SK-N-SH treated with all-trans-retinoic acid at 6 μM for 48 hours (cell line): Measurements from ENCODE around the gene CLNK.

Source experiments
- ATAC-seq: fragments of 200-7000 bp; cut with Tn5 transposase; 3 replicates; pipeline ENCODE4 v1.9.1; 2020; ENCODE audit warnings: mild to moderate bottlenecking, moderate library complexity
- ARNTL ChIP-seq: fragments of 450-650 bp; formaldehyde crosslinking; IDR thresholded peaks from 2 replicates; pipeline ENCODE4 v1.5.0; 2020; ENCODE audit warnings: low read depth, mild to moderate bottlenecking, moderate library complexity, borderline replicate concordance
- BACH2 ChIP-seq: fragments of 250-450 bp; sonication (Bioruptor Pico); IDR thresholded peaks from 2 replicates; pipeline ENCODE4 v1.9.0; 2021; ENCODE audit warnings: mild to moderate bottlenecking, borderline replicate concordance
- CREB5 ChIP-seq: fragments of 250-450 bp; sonication (Bioruptor Pico); IDR thresholded peaks from 2 replicates; pipeline ENCODE4 v1.5.1; 2020; ENCODE audit warnings: low read depth, mild to moderate bottlenecking, moderate library complexity
- CSDC2 ChIP-seq: fragments of 250-450 bp; sonication (Bioruptor Pico); IDR thresholded peaks from 2 replicates; pipeline ENCODE4 v1.5.0; 2020; ENCODE audit warnings: mild to moderate bottlenecking, moderate library complexity
- CSRNP3 ChIP-seq: fragments of 250-450 bp; sonication (Bioruptor Pico); IDR thresholded peaks from 2 replicates; pipeline ENCODE4 v1.5.1; 2021; ENCODE audit warnings: mild to moderate bottlenecking, moderate library complexity
- ESRRG ChIP-seq: fragments of 250-450 bp; sonication (Bioruptor Pico); IDR thresholded peaks from 2 replicates; pipeline ENCODE4 v1.6.1; 2021; ENCODE audit warnings: mild to moderate bottlenecking
- GLIS3 ChIP-seq: fragments of 250-450 bp; sonication (Bioruptor Pico); IDR thresholded peaks from 2 replicates; pipeline ENCODE4 v1.5.0; 2020; ENCODE audit warnings: mild to moderate bottlenecking, moderate library complexity
- ISL1 ChIP-seq: fragments of 250-450 bp; sonication (Bioruptor Pico); IDR thresholded peaks from 2 replicates; pipeline ENCODE4 v2.1.2; 2022; ENCODE audit warnings: mild to moderate bottlenecking, moderate library complexity
- OSR1 ChIP-seq: fragments of 250-450 bp; sonication (Bioruptor Pico); IDR thresholded peaks from 2 replicates; pipeline ENCODE4 v1.8.0; 2022; ENCODE audit warnings: moderate library complexity, mild to moderate bottlenecking, inconsistent platforms
- PATZ1 ChIP-seq: fragments of 250-450 bp; sonication (Bioruptor Pico); IDR thresholded peaks from 2 replicates; pipeline ENCODE4 v1.8.0; 2020; ENCODE audit warnings: mild to moderate bottlenecking, moderate library complexity, borderline replicate concordance
- POU6F1 ChIP-seq: fragments of 250-450 bp; sonication (Bioruptor Pico); IDR thresholded peaks from 2 replicates; pipeline ENCODE4 v1.8.0; 2021; ENCODE audit warnings: low read depth, mild to moderate bottlenecking, moderate library complexity, borderline replicate concordance
- PPARA ChIP-seq: fragments of 250-450 bp; sonication (Bioruptor Pico); IDR thresholded peaks from 2 replicates; pipeline ENCODE4 v1.5.0; 2020; ENCODE audit warnings: mild to moderate bottlenecking, borderline replicate concordance
- RARB ChIP-seq: fragments of 250-450 bp; sonication (Bioruptor Pico); IDR thresholded peaks from 2 replicates; pipeline ENCODE4 v1.8.0; 2021; ENCODE audit warnings: mild to moderate bottlenecking, moderate library complexity
- TCF4 ChIP-seq: fragments of 250-450 bp; sonication (Bioruptor Pico); IDR thresholded peaks from 2 replicates; pipeline ENCODE4 v1.8.0; 2021; ENCODE audit warnings: mild to moderate bottlenecking, moderate library complexity, borderline replicate concordance
- TOX ChIP-seq: fragments of 250-450 bp; sonication (Bioruptor Pico); IDR thresholded peaks from 2 replicates; pipeline ENCODE4 v1.8.0; 2021; ENCODE audit warnings: mild to moderate bottlenecking, moderate library complexity, borderline replicate concordance
- TSHZ2 ChIP-seq: fragments of 250-450 bp; sonication (Bioruptor Pico); IDR thresholded peaks from 2 replicates; pipeline ENCODE4 v1.5.0; 2020; ENCODE audit warnings: mild to moderate bottlenecking, moderate library complexity
- ZC3H10 ChIP-seq: fragments of 250-450 bp; sonication (Bioruptor Pico); IDR thresholded peaks from 2 replicates; pipeline ENCODE4 v1.5.1; 2021; ENCODE audit warnings: mild to moderate bottlenecking, moderate library complexity
- ZFP3 ChIP-seq: fragments of 250-450 bp; sonication (Bioruptor Pico); IDR thresholded peaks from 2 replicates; pipeline ENCODE4 v1.5.0; 2020; ENCODE audit warnings: mild to moderate bottlenecking, moderate library complexity
- ZFP30 ChIP-seq: fragments of 450-650 bp; formaldehyde crosslinking; IDR thresholded peaks from 2 replicates; pipeline ENCODE4 v1.5.0; 2022; ENCODE audit warnings: mild to moderate bottlenecking, moderate library complexity
- ZNF565 ChIP-seq: fragments of 450-650 bp; formaldehyde crosslinking; conservative IDR thresholded peaks from 2 replicates; pipeline ENCODE4 v1.5.0; 2020; ENCODE audit warnings: low read depth, mild to moderate bottlenecking, moderate library complexity
- ZNF70 ChIP-seq: fragments of 450-650 bp; formaldehyde crosslinking; IDR thresholded peaks from 2 replicates; pipeline ENCODE4 v1.5.0; 2020; ENCODE audit warnings: mild to moderate bottlenecking, moderate library complexity
- ZNF8 ChIP-seq: fragments of 450-650 bp; formaldehyde crosslinking; IDR thresholded peaks from 2 replicates; pipeline ENCODE4 v1.5.0; 2020; ENCODE audit warnings: mild to moderate bottlenecking, moderate library complexity

CLNK gene

GRCh38 chr4:10625131-10625530, 59.4 kb downstream of the CLNK start:
- TF ChIP-seq ZNF565 (CRISPR knock-in tag) (no peak), TOX (no peak), GLIS3 (no peak), ZFP3 (CRISPR knock-in tag) (no peak), ZC3H10 (CRISPR knock-in tag) (no peak), ZNF8 (CRISPR knock-in tag) (no peak), ARNTL (CRISPR knock-in tag) (no peak), TSHZ2 (CRISPR knock-in tag) (no peak), OSR1 (CRISPR knock-in tag) (no peak), CREB5 (no peak), ZNF70 (CRISPR knock-in tag) (no peak), PPARA (CRISPR knock-in tag) (no peak), RARB (CRISPR knock-in tag) (no peak), CSRNP3 (no peak), POU6F1 (CRISPR knock-in tag) (no peak), TCF4 (CRISPR knock-in tag) (no peak), ESRRG (CRISPR knock-in tag) (no peak), ZFP30 (no peak), ISL1 (CRISPR knock-in tag) (no peak), CSDC2 (CRISPR knock-in tag) (no peak)

GRCh38 chr4:10623862-10624261, 60.7 kb downstream of the CLNK start:
- ATAC-seq: no peak
- no peak for TF ChIP-seq TCF4 (CRISPR knock-in tag)
- TF ChIP-seq GLIS3: no peak
- no peak for TF ChIP-seq CSRNP3
- TF ChIP-seq CSDC2 (CRISPR knock-in tag): no peak
- no peak for TF ChIP-seq PATZ1
- TF ChIP-seq CREB5: no peak
- no peak for TF ChIP-seq BACH2 (CRISPR knock-in tag)

More at GRCh38 chr4:10625131-10625530, 59.4 kb downstream of the CLNK start:
- no peak for ATAC-seq
